NCI-H146 treated with DMSO at 0.1 percent for 48 hours (cell line): ENCODE measurements around the gene TCFL5.

Experiments
- DNase-seq: peaks from one replicate; lab custom pipeline; 2025; ENCODE audit not compliant: unreplicated experiment; lab: John Stamatoyannopoulos, UW

Gene TCFL5

GRCh38 chr20:62896526-62896925 lies 34.9 kb upstream of the TCFL5 start:
- DNase-seq = no peak

GRCh38 chr20:62895539-62895938 lies 33.9 kb upstream of the TCFL5 start:
- DNase-seq = no peak

GRCh38 chr20:62894261-62894660 lies 32.6 kb upstream of the TCFL5 start:
- DNase-seq = no peak

GRCh38 chr20:62893700-62894099 lies 32.1 kb upstream of the TCFL5 start:
- no peak for DNase-seq

- DNase-seq = no peak
Measured at GRCh38 chr20:62892348-62893304, 31.0 kb upstream of the TCFL5 start.

GRCh38 chr20:62891111-62891510 lies 29.5 kb upstream of the TCFL5 start:
- DNase-seq = no peak

GRCh38 chr20:62890444-62890843 lies 28.8 kb upstream of the TCFL5 start:
- DNase-seq = no peak

GRCh38 chr20:62889871-62890270 lies 28.2 kb upstream of the TCFL5 start:
- no peak for DNase-seq

GRCh38 chr20:62889411-62889810 lies 27.8 kb upstream of the TCFL5 start:
- no peak for DNase-seq

- no peak for DNase-seq
Measured at GRCh38 chr20:62888910-62889309, 27.3 kb upstream of the TCFL5 start.

- no peak for DNase-seq
Measured at GRCh38 chr20:62888406-62888805, 26.8 kb upstream of the TCFL5 start.

GRCh38 chr20:62887860-62888239 lies 26.2 kb upstream of the TCFL5 start:
- DNase-seq = peak; percentile 73

GRCh38 chr20:62887152-62887859 lies 25.7 kb upstream of the TCFL5 start:
- DNase-seq = no peak

- DNase-seq = peak; percentile 56
Measured at GRCh38 chr20:62886709-62887058, 25.1 kb upstream of the TCFL5 start.

GRCh38 chr20:62885896-62886708 lies 24.5 kb upstream of the TCFL5 start:
- no peak for DNase-seq

GRCh38 chr20:62885046-62885895 lies 23.6 kb upstream of the TCFL5 start:
- no peak for DNase-seq

- no peak for DNase-seq
Measured at GRCh38 chr20:62884556-62884955, 22.9 kb upstream of the TCFL5 start.

- no peak for DNase-seq
Measured at GRCh38 chr20:62882426-62882825, 20.8 kb upstream of the TCFL5 start.

GRCh38 chr20:62881662-62882395 lies 20.2 kb upstream of the TCFL5 start:
- no peak for DNase-seq
